ENCODE measurements around the gene RAB8A.

DNA sequence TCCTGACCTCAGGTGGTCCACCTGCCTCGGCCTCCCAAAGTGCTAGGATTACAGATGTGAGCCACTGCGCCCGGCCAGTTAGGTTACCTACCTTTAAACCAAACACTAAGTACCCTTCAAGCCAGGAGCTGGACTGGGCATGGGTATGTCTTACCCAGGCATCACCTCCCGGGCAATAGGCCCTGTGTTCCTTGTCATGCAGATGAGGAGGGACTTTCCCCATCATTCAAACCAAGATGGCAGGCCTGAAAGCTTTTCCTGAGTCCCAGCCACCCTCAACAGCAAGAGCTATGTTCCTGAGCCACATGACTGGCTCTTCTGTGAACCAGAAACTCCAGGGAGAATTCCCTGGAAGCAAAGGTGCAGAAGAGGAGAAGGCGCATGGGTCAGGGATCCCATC lies 9.5 kb downstream of the RAB8A start:
- TF ChIP-seq, protein P1, sequence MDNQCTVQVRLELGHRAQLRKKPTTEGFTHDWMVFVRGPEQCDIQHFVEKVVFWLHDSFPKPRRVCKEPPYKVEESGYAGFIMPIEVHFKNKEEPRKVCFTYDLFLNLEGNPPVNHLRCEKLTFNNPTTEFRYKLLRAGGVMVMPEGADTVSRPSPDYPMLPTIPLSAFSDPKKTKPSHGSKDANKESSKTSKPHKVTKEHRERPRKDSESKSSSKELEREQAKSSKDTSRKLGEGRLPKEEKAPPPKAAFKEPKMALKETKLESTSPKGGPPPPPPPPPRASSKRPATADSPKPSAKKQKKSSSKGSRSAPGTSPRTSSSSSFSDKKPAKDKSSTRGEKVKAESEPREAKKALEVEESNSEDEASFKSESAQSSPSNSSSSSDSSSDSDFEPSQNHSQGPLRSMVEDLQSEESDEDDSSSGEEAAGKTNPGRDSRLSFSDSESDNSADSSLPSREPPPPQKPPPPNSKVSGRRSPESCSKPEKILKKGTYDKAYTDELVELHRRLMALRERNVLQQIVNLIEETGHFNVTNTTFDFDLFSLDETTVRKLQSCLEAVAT (IDR thresholded peaks at IDR 0.05) = no peak
- TF ChIP-seq POLR2G (IDR thresholded peaks at IDR 0.05; ENCODE audit: low read depth, low read length) = no peak
- TF ChIP-seq, protein P2, sequence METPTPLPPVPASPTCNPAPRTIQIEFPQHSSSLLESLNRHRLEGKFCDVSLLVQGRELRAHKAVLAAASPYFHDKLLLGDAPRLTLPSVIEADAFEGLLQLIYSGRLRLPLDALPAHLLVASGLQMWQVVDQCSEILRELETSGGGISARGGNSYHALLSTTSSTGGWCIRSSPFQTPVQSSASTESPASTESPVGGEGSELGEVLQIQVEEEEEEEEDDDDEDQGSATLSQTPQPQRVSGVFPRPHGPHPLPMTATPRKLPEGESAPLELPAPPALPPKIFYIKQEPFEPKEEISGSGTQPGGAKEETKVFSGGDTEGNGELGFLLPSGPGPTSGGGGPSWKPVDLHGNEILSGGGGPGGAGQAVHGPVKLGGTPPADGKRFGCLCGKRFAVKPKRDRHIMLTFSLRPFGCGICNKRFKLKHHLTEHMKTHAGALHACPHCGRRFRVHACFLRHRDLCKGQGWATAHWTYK (CRISPR knock-in tag; IDR thresholded peaks at IDR 0.05) = no peak
- TF ChIP-seq ZNF133 (CRISPR knock-in tag; IDR thresholded peaks at IDR 0.05) = no peak
- no peak for TF ChIP-seq ZNF23 (CRISPR knock-in tag; IDR thresholded peaks at IDR 0.05)
- TF ChIP-seq JUN (IDR thresholded peaks at IDR 0.05; ENCODE audit: borderline replicate concordance, low read depth, low read length) = no peak
- no peak for TF ChIP-seq JUN (CRISPR knock-in tag; IDR thresholded peaks at IDR 0.05; ENCODE audit: borderline replicate concordance)
- TF ChIP-seq, protein P3, sequence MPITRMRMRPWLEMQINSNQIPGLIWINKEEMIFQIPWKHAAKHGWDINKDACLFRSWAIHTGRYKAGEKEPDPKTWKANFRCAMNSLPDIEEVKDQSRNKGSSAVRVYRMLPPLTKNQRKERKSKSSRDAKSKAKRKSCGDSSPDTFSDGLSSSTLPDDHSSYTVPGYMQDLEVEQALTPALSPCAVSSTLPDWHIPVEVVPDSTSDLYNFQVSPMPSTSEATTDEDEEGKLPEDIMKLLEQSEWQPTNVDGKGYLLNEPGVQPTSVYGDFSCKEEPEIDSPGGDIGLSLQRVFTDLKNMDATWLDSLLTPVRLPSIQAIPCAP (CRISPR knock-in tag; IDR thresholded peaks at IDR 0.05; ENCODE audit: borderline replicate concordance) = no peak
- no peak for TF ChIP-seq MAFG (tag; conservative IDR thresholded peaks at IDR 0.05)
- TF ChIP-seq EZH2 (IDR thresholded peaks at IDR 0.05; ENCODE audit: borderline replicate concordance, low read depth, low read length) = no peak
